HG02885 (cell line): ENCODE measurements around the gene ARVCF.

ENCODE experiments used
- ATAC-seq: cut with Tn5 transposase; IDR thresholded peaks from one replicate; pipeline ENCODE4 v1.9.1; 2021; ENCODE audit warnings: mild to moderate bottlenecking; ENCODE audit not compliant: unreplicated experiment, poor library complexity

The ARVCF gene

DNA sequence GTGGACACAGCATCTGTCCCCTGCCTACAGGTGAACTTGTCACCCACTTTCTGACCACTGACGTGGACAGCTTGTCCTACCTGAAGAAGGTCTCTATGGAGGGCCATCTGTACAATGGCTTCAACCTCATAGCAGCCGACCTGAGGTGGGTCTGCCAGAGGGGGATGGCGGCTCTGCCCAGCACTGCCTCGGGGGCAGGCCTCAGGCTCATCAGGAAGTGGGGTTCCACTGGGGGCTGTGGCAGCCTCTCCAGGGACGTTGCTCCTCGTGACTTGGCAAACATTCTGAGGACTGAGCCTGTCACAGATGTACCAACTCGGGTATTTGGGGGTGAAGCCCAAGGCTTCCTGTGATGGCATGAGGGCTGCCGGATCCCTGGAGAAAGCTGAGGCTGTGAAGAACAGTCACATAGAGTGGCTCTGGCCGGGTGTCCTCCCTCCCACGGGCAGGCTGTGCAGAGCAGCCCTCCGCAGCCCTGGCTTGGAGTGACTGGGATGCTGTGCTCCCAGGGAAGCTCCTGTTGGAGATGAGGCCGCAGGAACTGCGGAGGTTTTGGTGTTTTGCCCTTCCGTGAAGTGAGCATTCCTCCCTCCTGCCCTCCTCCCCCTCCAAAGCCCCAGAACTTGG is 36.9 kb upstream of the ARVCF start:
- ATAC-seq = no peak

DNA sequence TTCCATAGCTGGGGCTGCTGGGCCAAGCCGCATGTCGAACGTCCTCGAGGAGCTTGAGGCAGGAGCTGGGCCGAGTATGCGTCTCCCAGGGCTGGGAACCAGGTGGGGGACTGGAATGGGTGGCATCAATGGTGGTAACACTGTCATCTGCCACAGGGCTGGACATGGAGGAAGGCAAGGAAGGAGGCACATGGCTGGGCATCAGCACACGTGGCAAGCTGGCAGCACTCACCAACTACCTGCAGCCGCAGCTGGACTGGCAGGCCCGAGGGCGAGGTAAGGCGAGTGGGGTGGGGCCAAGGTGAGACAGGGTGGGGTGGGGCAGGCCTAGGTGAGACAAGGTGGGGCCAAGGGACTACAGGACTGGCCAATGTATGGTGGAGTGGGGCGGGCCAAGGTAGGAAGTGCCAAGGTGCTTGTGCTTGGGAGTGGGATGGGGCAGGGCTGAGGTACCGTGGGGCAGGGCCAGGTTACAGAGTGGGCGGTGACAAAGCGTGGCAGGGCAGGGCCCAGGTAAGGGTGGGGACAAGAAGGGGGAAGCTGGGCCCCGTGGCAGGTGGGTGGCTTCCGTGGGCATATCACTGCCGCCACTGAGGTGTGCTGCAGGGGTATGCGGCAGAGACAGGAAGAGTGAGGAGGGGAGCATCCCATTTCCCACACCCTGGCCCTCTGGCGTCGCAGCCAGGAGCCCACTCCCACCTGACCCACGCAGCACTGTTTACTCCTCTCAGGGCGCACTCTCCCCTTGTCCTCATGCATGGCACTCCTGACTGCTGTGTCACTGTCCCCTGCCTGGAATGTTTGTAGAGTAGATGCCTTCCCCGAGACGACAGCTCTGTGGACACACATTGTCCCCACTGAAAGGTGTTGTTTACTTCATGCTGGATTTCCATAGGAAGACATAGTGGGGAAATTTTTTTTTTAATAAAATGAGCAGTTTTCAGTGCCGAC is 36.0 kb upstream of the ARVCF start:
- no peak for ATAC-seq

DNA sequence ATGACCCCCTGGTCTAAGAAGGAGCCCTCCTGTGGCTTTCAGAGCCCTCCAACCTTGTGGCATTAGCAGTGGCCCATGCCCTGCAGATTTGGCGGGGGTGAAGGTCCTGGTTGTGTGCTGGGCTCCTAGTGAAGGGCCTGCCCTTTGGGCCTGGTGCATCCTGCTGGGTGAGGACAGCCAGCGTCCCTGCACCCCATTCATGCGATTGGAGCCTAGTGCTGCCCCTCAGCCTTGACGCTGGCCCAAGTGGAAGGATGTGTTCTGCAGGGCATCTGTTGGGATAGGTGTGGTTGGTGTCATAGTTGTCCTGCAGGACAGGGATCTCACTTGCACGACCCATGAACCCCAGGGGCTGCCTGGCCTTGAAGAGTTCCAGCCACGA is 35.3 kb upstream of the ARVCF start:
- ATAC-seq = no peak

DNA sequence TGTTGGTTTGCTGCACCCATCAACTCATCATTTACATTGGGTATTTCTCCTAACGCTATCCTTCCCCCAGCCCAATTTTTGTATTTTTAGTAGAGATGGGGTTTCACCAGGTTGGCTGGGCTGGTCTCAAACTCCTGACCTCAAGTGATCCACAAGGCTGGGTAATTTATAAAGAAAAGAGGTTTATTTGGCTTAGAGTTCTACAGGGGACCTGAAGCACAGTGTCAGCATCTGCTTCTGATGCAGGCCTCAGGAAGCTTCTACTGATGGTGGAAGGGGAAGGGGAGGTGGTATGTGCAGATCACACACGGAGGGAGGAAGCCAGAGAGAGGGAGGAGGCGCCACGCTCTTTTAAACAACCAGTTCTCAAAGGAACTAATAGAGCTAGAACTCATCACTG is 30.1 kb upstream of the ARVCF start:
- ATAC-seq = no peak

DNA sequence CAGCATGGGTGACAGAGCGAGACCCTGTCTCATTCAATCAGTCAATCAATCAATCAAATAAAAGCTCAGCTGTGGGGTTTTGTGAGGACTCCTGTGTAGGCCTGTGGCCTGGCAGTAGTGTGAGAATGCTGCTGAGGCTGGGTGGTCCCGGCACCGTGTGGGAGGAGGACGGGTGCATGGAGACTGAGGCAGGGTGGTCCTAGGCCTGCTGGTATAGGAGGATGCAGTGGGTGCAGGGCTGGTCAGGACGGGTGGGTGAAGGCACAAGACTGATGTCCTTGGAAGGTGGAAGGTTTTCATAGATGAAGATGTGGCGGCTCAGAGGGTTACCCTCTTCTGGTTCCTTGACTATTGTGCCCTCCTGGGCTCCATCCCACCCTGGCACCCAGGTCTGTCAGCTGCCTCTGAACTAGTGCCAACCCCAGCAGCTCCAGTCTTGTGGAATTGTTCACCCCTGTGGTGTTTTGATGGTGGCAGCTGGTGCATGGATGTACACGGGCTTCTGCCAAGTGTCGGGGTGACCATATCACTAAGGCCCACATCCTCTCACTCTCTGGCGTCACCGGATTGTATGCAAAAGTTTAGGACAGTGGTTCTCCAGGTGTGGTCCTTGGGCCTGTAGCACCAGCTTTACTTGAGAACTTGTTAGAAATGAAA is 28.0 kb upstream of the ARVCF start:
- ATAC-seq = no peak

DNA sequence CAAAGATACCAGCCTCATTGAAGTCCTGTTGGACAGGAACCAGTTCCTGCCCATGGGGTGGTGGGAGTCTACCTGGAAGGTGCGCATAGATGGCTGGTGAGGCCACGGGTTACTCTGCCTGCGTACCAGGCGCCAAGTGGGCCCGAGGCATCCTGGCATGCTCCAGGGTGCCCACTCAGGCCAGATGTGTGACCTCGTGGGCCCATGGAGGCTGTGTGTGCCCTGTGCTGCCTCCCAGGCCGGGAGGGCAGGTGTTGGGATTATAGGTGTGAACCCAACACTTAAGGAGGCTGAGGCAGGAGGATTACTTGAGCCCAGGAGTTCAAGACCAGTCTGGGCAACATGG is 27.3 kb upstream of the ARVCF start:
- ATAC-seq = no peak

DNA sequence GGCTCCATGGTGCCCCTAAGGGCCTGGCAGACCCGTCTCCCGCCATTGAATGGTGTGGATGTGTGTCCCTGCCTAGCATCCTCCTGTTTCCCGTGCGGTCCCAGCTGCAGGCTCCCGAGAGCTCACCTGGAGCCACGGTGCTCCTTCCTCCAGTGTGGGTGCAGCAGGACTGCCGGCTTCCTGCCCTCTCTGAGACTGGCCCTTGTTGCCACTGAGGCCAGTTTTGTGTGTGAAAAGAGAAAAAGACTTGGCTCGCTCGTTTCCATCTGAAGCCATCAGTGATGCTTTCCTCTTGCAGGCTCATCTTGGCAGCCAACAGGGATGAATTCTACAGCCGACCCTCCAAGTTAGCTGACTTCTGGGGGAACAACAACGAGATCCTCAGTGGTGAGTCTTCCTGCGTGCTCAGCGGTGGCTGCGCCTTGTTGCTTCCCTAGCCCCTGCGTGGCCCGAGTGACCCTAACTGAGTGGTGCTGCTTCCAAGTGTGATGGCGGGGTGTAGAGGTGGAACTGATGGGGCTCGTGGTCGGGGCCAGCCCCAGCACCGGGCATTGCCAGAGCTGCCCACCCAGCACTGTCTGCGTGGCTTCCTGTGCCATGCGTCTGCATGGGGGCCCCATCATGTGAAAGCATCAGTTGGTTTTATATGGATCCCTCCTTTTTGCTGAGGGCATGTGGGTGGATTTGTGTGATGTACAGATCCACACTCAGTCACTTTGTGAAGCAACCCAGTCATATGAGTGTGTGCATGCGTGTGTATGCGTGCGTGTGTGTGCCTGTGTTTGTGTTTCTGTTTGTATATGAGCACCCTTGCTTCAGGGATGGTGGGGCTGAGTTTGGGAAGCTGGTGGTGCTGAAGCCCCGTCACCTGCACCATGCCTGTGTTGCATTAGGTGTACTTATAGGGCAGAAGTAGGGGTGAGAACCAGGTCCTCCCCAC is 26.7 kb upstream of the ARVCF start:
- ATAC-seq = no peak

DNA sequence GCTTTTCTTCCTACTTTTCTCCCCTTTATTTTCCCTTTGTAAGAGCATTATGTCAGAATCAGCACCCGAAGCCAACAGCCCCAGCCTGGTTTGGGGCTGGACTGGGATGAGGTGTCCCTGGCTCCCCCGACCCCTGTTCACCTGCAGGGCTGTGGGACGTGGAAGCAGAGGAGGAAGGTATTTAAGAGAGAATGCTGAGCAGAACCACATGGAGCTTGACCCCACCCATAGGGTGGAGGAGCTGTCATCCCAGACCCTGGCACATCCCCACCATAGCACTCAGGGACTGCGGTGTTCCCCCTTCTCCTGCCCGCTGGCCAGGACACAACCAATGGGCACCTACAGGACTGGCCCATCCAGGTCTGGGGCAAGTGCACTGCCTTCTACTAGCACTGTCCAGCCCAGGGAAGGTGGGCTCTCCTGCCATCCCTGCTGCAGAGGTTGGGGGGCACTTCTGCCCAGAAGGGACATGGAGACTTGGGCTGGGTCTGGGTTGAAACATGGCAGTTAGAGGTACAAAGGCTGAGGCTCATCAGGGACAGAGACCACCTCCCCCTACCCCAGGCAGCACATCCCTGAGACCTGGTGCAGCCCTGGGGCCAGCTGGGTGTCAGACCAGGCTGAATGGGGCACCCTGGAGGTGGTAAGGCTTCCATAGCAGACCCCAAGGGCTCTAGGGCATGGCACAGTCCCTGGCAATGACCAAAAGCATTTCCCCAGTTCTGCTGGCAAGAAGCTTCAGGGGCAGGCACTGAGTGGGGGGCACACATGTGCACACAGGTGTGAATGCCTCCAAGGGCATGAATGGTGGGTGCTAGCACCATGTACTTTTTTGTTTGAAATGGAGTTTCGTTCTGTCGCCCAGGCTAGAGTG is 23.9 kb upstream of the ARVCF start:
- no peak for ATAC-seq

DNA sequence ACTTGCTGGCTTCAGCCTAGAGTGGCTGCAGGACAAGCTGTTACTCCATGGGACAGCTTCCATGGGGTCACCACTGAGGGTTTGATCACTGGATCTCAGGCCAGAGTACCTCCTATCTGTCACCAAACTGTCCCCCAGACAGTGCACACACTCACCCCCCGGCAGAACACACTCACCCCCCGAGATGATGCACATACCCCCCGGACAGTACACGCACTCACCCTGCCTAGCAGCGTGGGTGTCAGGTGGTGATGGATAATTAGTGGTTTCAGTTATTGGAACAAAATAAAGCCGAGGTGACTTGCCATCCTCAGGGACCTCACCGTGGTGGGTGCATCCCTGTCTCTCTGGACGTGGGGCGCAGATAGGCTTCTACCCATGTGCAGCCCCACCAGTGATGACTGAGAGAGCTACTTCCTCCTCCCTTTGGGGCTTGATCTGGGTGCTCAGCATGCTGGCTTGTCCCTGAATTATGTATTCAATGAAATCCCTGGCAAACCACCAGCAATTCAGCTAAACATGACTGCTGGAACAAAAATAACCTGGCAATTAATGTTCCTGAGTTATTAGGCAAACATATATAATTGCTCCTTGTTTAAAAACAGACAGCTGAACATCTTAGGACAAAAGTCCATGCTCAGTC is 23.2 kb upstream of the ARVCF start:
- no peak for ATAC-seq

DNA sequence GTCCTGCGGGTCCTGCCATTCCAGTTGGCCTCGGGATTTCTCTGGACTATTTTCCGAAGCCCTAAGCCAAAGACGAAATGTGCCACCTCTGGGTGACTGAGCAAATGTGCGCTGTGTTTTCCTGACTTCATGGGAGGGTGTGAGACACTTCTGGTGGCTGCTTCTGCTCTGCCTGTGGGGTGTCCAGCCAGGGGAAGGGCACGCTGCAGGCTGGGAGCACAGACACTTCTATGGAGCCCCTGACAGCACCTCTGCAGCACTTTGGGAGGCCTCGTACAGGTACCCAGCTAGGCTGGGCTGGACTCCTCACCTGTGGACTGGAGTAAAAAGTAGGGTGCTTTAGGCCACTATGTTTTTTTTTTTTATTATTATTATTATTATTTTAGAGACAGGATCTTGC is 22.0 kb upstream of the ARVCF start:
- ATAC-seq = no peak

DNA sequence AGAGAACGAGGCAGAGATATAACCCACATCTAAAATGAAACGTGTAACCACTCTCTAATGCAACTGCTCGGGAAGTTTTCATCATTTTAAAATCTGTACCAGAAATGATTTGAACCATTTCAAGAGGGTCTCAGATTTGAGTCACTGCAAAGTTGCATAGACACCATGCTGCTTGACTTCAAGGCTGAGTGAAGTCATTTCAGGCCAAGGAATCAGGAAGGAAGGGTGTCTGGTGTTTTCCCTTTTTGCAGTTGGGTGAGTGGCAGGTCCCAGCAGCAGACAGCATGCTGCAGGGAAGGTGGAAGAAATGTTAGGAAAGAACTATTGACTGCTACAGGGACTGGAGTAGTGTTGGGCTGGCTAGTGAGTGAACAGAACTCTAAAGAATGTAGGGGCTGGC is 20.8 kb upstream of the ARVCF start:
- ATAC-seq = no peak

DNA sequence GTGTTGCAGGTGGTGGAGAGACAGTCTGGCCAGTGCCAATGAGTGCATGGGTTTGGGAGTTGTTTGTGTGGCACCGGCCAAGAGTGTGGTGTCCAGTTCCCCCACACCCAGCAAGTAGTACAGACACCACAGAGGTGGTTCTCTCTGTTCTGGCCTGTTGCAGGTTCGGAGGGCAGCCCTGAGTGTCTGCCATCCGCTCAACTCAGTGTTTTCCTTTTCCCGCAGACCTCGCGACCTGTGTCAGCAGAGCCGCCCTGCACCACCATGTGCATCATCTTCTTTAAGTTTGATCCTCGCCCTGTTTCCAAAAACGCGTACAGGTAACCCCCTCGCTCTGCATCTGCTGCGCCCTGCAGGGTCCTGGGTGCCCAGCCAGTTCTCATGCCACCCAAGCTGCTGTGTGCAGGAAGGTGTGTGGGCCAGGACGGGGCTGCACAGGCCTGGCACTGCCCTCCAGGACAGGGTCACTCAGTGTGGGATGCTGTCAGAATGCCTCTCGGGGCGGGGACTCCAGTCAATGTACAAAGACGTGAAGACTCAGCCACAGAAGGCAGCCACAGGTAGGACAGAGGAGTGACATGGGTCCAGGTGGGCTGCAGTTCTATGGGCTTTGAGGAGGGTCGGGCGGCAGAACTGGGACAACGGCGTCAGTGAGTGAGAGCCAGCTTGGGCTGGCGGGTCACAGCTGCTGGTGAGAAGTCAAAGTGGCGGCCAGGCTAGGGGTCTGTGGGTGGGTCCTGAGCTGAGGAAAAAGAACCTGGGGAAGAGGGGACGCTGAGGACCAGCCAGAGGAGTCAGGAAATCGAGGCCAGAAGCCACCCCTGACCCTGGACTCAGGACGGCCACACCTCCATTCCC is 20.1 kb upstream of the ARVCF start:
- no peak for ATAC-seq

DNA sequence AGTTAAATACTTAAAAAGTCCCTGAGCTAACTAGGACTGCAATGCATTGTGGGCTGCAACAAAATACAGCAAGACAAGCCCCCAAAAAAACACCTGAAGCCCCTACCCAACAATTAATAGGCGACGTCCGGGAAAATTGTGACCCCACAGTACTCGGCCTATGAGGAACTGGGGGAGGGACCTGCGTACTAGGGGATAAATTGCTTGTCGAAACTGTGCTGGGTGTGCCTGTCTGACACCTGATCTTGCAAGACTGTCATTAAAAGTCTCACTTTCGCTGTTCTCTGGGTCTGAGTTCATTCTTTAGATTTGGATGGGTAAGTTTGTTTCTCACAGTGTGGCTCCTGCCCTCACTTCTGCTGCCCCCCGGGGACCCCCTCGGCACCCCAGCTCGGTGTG is 19.5 kb upstream of the ARVCF start:
- no peak for ATAC-seq

DNA sequence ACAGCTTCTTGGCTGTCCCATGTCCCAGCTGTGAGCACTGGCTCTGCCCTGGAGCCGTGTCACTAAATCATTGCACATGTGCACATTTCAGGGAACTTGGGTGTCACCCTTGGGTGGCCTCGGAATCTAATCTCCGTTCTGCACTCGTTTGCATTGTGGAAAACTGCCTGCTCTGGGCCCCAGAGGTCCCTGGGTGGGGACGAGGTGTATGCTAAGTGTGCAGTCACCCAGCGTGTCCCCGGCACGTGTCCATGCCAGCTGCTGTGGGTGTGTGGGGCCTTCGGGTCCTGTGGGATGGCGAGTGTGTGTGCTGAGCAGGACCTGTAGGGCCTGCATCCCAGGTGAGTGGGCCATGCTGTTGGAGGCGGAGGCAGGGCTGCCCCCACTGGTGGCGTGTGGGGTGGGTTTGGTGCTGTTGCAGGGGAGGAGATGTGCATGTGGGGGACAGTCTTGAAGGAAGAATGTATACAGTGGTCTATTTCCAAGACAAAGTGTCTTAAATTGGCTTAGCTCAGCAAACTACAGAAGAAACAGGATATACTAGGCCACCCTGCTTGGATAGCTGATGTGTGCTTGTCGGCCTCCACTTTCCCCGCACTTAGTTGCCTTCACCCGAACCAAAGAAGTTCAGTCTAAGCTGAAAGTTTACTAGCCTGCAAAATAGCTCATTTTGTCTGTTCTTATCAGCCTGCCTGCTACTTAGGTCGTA is 18.9 kb upstream of the ARVCF start:
- no peak for ATAC-seq

DNA sequence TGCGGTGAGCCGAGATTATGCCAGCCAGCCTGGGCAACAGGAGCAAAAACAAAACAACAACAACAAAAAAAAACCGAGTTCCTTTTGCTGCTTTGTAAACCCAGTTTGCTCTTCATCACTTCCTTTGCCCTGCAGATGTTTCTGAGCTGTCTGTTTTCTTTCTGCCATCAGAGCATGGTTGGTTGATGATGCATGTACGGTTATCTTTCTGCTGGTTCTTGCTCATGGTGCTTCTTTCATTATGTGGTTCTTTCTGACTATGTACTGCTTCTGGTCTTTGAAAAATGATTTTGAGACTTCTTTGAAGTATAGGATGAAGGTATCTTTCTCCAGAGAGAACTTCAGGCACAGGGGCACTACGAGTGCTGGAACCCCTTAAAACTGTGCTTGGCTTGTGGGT is 17.5 kb upstream of the ARVCF start:
- no peak for ATAC-seq

DNA sequence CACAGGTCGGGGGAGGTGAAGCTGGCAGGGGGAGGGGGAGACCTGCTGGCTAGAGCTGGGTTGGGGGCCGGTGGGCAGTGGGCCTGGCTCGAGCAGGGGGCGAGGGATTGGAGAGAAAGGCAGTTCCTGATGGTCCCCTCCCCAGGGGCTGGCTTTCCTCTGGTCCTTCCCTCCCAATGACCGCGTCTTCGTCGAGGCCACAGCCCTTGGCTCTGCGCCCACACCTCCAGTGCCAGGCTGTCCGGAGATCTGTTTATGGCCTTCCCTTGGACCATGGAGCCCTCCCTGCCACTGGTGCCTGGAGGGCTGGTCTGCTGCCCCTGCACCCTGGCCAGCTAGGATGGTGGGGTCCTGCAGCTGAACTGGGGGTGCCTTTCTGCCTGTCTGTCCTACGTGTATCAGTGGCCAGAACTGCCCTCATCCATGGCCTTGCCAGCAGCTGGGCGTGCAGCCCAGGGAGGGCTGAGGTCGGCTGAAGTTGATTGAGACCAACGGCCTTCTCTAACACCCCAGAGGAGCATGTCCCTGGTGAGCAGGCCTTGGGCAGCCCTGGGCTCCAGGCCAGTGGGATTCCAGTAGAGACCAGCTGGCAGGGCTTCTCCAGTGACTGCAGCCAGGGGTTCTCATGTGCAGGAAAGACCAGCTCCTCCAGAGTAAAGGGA is 16.6 kb upstream of the ARVCF start:
- ATAC-seq = no peak

DNA sequence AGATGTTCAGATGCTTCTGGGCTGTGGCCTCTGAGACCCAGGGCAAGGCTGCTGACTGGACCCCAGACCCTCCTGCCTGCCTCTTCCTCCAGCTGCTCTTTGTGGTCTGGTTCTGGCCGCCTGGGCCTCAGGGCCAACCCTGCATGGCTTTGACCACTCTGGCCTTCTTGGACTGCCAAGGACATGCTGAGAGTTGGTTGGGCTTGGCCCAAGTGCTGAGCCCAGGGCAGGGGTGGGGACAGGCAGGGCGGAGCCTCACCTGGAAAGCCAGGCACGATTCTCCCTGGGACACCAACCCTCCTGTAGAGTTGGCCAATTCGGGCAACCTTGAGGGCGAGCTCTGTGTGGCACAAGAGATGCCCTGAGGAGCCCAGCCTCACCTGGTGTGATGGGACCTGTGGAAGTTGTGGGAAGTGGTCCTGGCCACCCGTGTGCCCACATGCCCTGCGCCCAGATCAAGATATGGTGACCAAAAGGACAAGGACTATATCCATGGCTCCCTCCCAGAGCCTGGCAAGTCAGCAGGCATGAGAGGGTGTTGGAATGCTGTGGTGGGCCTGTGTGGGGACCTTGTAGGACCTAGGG is 15.9 kb upstream of the ARVCF start:
- no peak for ATAC-seq
